GM10847 (cell line): ENCODE measurements around the gene GPR108.

Experiments
- POLR2A ChIP-seq: IDR thresholded peaks from 2 replicates; pipeline ENCODE4 v1.6.1; 2011; ENCODE audit not compliant: insufficient read length; ENCODE audit errors: extremely low read depth

Gene GPR108

DNA sequence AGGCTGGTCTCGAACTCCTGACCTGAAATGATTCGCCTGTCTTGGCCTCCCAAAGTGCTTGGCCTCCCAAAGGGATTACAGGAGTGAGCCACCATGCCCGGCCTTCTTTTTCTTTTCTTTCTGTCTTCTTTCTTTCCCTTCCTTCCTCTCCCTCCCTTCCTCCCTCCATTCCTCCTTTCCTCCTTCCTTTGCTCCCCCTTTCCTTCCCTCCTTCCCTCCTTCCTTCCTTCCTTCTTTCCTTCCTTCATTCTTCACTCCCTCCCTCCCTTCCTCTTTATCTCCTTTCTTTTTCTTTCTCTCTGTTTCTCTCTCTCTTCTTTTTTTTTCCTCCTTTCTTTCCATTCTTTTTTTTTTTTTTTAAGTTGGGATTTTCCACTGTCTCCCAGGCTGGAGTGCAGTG lies 29.0 kb downstream of the GPR108 start:
- no peak for TF ChIP-seq POLR2A

DNA sequence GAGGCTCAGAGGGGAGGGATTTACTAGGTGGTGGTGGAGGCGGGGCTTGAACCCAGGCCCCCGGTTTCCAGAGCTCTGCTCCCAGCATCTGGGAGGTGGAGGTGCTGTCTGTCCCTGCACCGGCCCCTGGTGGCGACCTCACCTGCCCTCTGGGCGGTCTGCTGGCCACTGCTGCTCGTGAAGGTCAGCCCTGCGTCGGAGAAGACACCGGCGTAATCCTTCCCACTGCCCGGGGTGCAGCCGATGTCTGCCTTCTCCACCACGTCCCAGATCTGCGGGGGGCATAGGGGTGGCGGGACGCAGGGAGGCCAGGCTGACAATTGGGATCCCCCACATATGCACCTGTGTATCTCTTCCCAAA lies 29.7 kb downstream of the GPR108 start:
- TF ChIP-seq POLR2A = no peak

DNA sequence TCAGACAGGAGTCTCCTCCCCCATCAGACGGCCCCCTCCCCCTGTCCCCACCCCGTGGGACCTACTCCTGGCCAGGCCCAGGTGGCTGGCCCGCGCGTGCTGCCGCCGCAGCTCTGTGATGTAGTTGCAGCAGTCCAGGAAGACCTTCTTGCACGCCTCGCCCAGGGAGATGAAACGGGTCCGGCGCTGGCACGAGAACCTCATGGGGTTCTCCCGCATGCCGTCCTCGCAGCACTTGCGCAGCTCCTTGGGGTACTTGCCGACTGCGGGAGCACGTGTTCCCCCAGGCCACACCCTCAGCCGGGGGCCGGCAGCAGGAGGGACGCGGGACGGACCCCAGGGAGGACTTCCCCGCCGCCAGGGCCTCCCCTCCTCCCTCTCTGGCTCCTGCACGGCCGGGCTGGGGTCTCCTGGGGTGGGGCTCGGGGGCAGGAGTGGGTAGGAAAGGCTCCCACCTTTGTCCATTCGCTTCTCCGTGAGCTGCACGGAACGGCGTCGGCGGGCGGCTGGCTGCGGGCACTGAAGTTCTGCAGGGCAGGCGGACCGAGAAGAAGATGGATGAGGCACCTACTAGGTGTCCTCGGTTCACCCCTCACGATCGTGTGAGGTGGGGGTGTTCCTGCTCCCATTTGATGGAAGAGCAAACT lies 30.2 kb downstream of the GPR108 start:
- no peak for TF ChIP-seq POLR2A

DNA sequence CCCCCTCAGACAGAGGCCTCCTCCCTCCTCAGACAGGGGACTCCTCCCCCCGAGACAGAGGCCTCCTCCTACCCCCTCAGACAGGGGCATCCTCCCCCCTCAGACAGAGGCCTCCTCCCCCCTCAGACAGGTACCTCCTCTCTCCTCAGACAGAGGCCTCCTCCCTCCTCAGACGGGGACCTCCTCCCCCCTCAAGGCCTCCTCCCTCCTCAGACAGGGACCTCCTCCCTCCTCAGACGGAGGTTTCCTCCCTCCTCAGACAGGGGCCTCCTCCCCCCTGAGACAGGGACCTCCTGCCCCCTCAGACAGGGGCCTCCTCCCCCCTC lies 30.8 kb downstream of the GPR108 start:
- TF ChIP-seq POLR2A = no peak

DNA sequence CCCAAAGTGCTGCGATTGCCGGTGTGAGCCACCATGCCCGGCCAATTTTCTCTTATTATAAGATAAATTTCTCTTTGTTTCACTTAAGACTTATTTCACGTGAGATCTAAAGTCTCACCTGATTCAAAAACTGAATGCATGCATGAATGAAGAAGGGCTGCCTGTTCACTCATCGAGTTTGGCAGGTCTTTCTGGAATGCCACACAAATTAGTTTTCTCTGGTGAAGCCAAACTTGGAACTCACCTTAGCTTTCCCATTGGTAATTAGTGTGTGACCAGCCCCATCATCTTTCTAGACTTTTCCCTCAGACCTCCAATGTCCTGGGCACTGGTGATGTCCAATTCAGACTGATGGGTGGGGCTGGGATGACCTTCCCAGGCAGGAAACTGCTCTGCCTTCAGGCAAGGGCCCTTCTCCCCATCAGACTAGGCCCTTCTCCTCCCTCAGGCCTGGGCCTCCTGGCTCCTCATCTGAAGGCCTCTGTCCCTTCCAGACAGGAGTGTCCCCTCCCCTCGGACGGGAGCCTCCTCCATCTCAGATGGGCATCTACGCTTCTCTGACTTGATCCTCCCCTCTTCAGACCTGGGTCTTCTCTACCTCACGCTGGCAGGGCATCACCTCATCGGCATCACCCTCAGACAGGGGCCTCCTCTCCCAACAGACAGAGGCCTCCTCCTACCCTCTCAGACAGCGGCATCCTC lies 31.3 kb downstream of the GPR108 start:
- no peak for TF ChIP-seq POLR2A

DNA sequence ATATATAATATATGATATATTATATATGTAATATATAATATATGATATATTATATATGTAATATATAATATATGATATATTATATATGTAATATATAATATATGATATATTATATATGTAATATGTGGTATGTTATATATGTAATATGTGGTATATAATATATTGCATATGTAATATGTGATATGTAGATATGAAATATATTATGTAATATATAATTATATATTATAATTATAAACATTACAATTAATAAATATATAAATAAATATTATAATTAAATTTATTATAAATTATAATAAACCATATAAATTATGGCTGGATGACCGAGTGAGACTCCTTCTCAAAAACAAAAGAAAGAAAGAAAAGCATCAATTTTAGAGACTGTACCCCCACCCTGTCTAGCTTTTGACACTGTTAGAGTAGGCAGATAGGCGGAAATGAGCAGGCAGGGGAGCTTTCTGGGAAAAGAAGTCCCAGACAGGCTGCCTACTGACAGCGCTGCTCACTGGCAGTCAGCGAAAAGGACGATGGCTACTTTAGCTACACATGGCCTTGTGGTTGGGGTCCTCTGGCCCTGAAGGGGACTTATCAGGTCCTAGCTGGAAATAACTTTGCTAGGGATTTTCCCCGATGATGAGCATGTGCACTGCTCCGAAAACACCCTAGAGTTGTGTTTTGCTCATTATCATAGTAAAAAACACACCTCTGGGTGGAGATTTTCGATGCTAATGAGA lies 36.6 kb downstream of the GPR108 start:
- no peak for TF ChIP-seq POLR2A

DNA sequence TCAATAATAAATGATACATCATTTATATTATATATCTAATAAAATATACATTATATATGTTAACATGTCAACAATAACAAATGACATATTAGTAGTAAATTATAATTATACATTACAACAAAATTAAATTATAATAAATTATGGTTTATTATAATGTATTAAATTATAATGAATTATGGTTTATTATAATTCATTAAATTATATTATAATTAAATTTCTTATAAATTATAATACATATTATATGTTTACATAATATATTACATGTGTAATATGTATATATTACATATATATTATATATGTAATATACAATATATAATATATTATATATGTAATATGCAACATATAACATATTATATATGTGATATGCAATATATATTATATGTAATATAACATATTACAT lies 37.4 kb downstream of the GPR108 start:
- TF ChIP-seq POLR2A = no peak

DNA sequence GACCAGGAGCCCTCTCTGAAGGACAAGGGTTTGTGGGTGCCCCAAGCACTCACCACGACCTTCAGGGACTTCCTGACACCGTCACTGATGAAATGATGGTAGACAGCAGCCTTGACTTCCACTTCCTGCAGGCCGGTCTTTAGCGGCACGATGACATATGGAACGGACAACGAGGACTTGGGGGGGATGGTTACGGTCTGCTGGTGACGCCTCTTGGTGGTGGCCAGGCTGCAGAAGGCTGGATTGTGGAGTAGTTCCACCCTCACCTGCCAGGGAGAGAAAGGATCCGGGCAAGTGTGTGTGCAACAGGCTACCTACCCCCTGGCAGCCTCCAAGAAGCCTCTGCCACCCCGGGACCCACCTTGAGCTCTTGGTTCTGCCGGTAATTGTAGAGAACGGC lies 40.1 kb downstream of the GPR108 start:
- no peak for TF ChIP-seq POLR2A

DNA sequence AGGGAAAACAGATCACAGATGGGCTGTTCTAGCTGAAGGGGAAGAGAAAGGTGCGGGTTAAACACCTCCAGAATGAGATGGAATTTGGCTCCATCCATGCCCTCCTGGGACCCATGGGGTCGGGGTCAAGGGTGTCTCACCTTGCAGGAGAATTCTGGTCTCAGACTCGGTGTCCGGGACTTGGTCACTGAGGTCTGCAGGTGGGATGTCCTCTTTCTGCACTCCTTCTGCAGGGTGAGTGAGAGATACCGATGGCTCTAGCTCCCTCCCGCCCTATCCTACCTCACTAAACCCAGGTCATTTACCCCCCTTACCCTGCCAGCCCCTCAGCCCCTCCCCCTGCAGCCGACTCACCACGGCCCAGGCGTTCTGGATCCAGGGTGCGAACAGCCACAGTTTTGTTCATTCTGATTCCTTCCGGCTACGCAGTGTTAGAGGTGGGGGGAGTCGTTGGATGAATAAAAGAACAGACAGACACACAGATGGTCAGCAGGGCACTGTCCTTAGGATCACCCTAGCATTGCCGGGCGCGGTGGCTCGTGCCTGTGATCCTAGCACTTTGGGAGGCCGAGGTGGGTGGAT lies 41.0 kb downstream of the GPR108 start:
- TF ChIP-seq POLR2A = no peak

DNA sequence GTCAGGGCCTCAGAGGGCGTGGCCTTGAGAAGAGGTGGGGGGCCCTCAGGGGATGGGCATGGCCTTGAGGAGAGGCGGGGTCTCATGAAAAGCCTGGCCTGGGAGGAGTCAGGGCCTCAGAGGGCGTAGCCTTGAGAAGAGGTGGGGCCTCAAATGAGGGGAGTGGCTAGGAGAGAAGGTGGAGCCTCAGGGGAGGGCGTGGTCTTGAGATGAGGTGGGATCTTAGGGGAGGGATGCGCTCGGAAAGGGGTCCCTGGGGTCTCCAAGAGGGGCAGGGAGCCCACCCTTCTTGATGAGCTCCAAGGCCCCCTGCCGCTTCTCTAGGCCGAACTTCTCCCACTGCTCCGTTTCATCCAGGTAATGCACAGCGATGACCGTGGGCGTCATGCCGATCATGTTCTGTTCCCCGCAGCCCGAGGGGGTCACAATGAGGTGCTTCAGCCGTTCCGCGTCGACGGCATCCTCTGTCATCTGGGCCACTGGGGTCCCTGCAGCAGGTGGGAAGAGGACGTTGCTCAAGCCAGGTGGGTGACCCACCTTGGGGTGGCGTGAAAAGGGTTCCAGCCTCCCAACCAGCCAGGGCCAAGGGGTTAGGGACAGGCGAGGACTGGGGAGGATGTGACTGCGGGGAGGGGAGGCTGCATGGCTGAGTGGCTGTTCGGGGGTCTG lies 43.1 kb downstream of the GPR108 start:
- no peak for TF ChIP-seq POLR2A

DNA sequence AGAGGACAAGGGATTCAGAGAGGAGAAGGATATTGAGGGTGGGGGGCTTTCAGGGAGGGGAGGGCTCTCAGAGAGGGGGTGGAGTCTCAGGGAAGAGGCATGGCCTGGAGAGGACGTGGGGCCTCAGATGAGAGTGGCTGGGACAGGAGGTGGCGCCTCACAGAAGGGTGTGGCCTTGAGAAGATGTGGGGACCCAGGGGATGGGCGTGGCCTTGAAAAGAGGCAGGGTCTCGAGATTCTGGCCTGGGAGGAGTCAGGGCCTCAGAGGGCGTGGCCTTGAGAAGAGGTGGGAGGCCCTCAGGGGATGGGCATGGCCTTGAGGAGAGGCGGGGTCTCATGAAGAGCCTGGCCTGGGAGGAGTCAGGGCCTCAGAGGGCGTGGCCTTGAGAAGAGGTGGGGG lies 43.7 kb downstream of the GPR108 start:
- no peak for TF ChIP-seq POLR2A

DNA sequence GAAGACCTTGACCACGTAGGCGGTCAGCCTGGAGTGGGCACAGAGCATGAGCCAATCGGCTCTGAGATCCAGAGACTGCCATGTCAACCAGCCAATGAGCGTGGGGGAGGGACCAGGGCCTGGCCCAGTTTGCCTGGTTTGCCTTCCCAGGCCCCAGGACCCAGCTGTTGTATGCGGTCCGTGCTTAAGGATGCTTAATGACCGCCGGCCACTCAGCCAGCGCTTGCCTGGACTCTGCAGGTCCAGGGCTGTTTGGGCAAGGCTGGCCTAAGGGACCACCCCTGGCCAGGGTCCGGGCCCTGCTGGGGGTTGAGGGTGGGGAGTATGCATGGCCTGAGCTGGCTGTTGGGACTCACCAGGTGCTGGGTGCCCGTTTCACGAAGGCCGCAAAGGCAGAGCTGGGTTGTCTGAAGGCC lies 44.3 kb downstream of the GPR108 start:
- no peak for TF ChIP-seq POLR2A

DNA sequence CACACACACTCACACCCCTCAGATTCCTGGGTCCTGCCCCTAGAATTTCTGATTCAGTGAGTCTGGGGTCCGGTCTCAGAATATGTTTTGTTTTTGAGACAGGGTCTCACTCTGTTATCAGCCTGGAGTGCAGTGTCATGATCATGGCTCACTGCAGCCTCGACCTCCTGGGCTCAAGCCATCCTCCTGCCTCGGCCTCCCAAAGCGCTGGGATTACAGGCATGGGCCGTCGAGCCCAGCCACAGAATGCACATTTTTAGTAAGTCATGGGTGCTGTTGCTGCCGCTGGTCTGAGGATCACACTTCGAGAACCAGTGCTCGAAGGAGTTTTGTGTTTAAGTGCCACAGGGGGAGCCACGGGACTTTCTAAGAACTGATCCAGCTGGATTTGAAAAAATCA lies 45.4 kb downstream of the GPR108 start:
- no peak for TF ChIP-seq POLR2A

DNA sequence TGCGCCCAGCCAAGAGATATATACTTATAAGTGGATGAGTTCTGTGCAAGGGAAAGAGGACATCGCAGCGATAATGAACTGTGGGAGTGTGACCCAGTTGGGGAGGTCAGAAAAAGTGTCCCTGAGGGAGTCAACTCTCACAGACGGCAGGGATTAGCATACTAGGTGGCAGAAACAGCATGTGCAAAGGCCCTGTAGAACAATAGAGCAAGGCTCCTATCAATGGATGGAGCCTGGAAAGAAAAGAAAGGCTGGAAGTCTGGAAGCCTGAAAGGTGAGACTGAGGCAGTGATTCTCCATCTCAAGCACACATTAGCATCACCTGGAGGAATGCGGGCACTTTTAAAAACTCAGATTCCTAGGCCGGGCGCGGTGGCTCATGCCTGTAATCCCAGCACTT lies 46.0 kb downstream of the GPR108 start:
- no peak for TF ChIP-seq POLR2A

DNA sequence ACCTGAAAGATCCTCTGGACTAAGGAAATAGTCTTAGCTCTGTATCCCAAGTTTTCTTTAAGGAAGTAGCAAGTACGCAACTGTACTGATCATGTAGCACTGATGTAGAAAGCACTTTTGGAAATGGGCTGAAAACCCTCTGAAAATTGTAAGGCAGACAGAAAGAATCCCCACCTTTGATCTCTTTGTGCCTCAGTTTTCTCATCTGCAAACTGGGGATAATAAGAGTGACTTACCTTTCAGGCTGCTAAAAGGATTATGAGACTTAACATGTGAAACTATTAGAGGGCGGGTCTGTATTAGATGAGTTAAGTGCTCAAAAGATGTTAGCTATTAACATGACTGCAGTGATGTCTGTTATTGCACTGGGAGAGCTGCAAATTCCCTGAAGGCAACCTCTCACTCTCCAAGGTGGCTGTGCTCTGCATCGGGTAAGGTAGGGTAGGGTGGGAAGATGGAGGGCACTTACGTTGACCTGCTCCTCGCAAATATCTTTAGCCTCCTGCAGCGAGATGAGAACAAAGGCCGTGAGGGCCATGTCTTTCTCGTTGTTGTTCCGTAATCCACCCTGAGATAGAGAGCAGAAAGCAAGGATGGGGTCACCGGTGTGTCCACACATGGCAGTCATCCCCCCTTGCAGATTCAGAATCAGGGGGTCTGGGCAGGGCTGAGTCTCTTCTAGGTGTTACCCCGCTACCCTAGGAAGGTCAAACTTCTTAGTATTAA lies 47.1 kb downstream of the GPR108 start:
- TF ChIP-seq POLR2A = no peak
